Measurements from ENCODE around the gene C1QTNF12. TPM values are rescaled to one million over a fixed set of nuclear protein-coding genes. Genes with fewer than 3 reads are reported as not detected.

Gene C1QTNF12
- total RNA-seq, 1 experiment from 2014 or later, result 4.4 TPM

DNA sequence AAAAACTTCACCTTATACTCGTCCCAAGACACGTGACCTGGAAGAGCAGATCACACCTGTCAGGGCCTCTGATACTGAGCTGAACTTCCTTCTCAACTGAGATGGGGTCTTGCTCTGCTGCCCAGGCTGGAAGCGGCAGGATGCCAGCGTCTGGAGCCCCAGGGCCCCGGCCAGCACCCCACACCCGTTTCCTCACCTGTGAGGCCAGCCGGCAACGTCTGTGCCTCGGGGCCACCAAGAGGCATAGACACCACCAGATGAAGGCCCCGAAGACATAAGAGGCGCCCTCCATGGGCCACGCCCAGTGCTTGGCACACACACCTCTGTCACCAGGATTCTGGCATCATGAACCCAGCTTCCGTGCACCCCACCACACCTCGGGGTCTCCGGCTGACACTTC is 23.2 kb downstream of the C1QTNF12 start:
- no TSS peak for BruUV-seq (replicated peaks)
- ChIA-PET CTCF (no interaction called here), POLR2A (ENCODE audit: low non-redundant PET) (no interaction called here)
- H3K4me3 ChIP-seq (ENCODE audit: low read depth, low read length, poor library complexity, severe bottlenecking), result no peak overlapping the region
- H3K36me3 ChIP-seq (ENCODE audit: insufficient read depth, low read length, poor library complexity, severe bottlenecking), result peaks cover 36% of the 10 kb centered on the region
- intact Hi-C loops (cut with micrococcal nuclease; ENCODE audit: unreplicated experiment), result no loop called here
- H3K4me1 ChIP-seq (ENCODE audit: insufficient read depth, low read length, poor library complexity, severe bottlenecking), result peaks cover under 1% of the 10 kb centered on the region
- DNase-seq (ENCODE audit: low spot score), result no peak
- no peak overlapping the region for H3K27ac ChIP-seq (ENCODE audit: low read depth, low read length, poor library complexity, severe bottlenecking)
- TF ChIP-seq EZH2 (IDR thresholded peaks at IDR 0.05; ENCODE audit: borderline replicate concordance, low read depth, low read length, poor library complexity, severe bottlenecking), result no peak
- TF ChIP-seq, protein P1, sequence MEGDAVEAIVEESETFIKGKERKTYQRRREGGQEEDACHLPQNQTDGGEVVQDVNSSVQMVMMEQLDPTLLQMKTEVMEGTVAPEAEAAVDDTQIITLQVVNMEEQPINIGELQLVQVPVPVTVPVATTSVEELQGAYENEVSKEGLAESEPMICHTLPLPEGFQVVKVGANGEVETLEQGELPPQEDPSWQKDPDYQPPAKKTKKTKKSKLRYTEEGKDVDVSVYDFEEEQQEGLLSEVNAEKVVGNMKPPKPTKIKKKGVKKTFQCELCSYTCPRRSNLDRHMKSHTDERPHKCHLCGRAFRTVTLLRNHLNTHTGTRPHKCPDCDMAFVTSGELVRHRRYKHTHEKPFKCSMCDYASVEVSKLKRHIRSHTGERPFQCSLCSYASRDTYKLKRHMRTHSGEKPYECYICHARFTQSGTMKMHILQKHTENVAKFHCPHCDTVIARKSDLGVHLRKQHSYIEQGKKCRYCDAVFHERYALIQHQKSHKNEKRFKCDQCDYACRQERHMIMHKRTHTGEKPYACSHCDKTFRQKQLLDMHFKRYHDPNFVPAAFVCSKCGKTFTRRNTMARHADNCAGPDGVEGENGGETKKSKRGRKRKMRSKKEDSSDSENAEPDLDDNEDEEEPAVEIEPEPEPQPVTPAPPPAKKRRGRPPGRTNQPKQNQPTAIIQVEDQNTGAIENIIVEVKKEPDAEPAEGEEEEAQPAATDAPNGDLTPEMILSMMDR (conservative IDR thresholded peaks at IDR 0.05; ENCODE audit: low read depth, low read length), result no peak
- H3K9me3 ChIP-seq (ENCODE audit: low read depth, low read length, poor library complexity, severe bottlenecking), result no peaks in the 10 kb centered on the region
- H3K27me3 ChIP-seq (replicated peaks; ENCODE audit: insufficient read depth, low read depth, low read length, poor library complexity), result no peaks in the 10 kb centered on the region

DNA sequence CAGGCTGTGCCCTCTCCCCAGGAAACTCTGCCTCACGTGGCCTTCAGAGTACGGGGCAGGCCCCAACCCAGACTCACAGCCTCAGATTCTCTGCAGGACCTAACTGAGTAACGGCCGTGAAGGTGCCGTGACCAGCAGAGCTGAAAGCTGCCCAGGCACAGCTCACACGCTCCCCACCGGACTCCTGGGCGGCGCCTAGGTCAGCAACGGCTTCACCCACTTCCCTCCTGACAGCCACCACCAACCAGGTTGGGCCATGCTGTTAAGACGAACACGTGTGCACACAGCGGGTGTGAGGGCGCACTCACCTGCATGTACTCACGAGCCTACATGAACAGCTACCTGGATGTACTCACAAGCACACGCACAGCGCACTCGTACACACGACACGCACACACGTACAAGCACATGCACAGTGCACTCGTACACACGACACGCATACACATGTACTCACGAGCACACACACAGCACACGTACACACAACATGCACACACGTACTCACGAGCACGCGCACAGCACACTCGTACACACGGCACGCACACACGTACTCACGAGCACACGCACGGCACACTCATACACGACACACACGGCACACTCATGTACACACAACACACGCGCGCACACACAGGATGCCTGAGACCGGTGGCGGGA is 23.8 kb downstream of the C1QTNF12 start:
- no TSS peak for BruUV-seq (replicated peaks)
- Histone ChIP-seq H3K9me3 (ENCODE audit: low read depth, low read length, poor library complexity, severe bottlenecking) (no peaks in the 10 kb centered on the region), H3K4me3 (ENCODE audit: low read depth, low read length, poor library complexity, severe bottlenecking) (no peak overlapping the region), H3K4me1 (ENCODE audit: insufficient read depth, low read length, poor library complexity, severe bottlenecking) (peaks cover 6% of the 10 kb centered on the region), H3K27ac (ENCODE audit: low read depth, low read length, poor library complexity, severe bottlenecking) (no peak overlapping the region), H3K27me3 (replicated peaks; ENCODE audit: insufficient read depth, low read depth, low read length, poor library complexity) (no peaks in the 10 kb centered on the region), H3K36me3 (ENCODE audit: insufficient read depth, low read length, poor library complexity, severe bottlenecking) (peaks cover 32% of the 10 kb centered on the region)
- ChIA-PET CTCF (no interaction called here), POLR2A (ENCODE audit: low non-redundant PET) (no interaction called here)
- DNase-seq (ENCODE audit: low spot score), result no peak
- TF ChIP-seq, protein P1 (conservative IDR thresholded peaks at IDR 0.05; ENCODE audit: low read depth, low read length), result no peak
- TF ChIP-seq EZH2 (IDR thresholded peaks at IDR 0.05; ENCODE audit: borderline replicate concordance, low read depth, low read length, poor library complexity, severe bottlenecking), result no peak
- intact Hi-C loops (cut with micrococcal nuclease; ENCODE audit: unreplicated experiment), result no loop called here

GRCh38 chr1:1221887-1222574 is 24.5 kb downstream of the C1QTNF12 start:
- peaks cover 10% of the 10 kb centered on the region for H3K4me1 ChIP-seq (ENCODE audit: insufficient read depth, low read length, poor library complexity, severe bottlenecking)
- H3K27ac ChIP-seq (ENCODE audit: low read depth, low read length, poor library complexity, severe bottlenecking), result no peak overlapping the region
- H3K9me3 ChIP-seq (ENCODE audit: low read depth, low read length, poor library complexity, severe bottlenecking), result no peaks in the 10 kb centered on the region
- ChIA-PET CTCF (no interaction called here), POLR2A (ENCODE audit: low non-redundant PET) (no interaction called here)
- TF ChIP-seq EZH2 (IDR thresholded peaks at IDR 0.05; ENCODE audit: borderline replicate concordance, low read depth, low read length, poor library complexity, severe bottlenecking), result no peak
- TF ChIP-seq, protein P1 (conservative IDR thresholded peaks at IDR 0.05; ENCODE audit: low read depth, low read length), result no peak
- peaks cover 31% of the 10 kb centered on the region for H3K36me3 ChIP-seq (ENCODE audit: insufficient read depth, low read length, poor library complexity, severe bottlenecking)
- H3K4me3 ChIP-seq (ENCODE audit: low read depth, low read length, poor library complexity, severe bottlenecking), result no peak overlapping the region
- no peaks in the 10 kb centered on the region for H3K27me3 ChIP-seq (replicated peaks; ENCODE audit: insufficient read depth, low read depth, low read length, poor library complexity)
- DNase-seq (ENCODE audit: low spot score), result no peak
- intact Hi-C loops (cut with micrococcal nuclease; ENCODE audit: unreplicated experiment), result no loop called here
- BruUV-seq (replicated peaks), result no TSS peak

All from A673 (cell line).